Neutrophil (primary cell): ENCODE results near the gene CHKA.

Experiments used
- H3K27ac ChIP-seq: fragments of 200-600 bp; sonication (generic); 2 replicates; pipeline ENCODE4 v1.5.1; 2016; ENCODE audit warnings: mild to moderate bottlenecking, moderate library complexity
- H3K27me3 ChIP-seq: fragments of 200-600 bp; sonication (generic); 2 replicates; pipeline ENCODE4 v1.6.0; 2016; ENCODE audit warnings: mild to moderate bottlenecking
- H3K36me3 ChIP-seq: fragments of 200-600 bp; sonication (generic); 2 replicates; pipeline ENCODE4 v1.5.1; 2017
- H3K4me1 ChIP-seq, 2 experiments: fragments of 200-600 bp in 1 of 2; sonication (generic) in 1 of 2; 1 replicate in 1 of 2; 2 replicates in 1 of 2; pipeline versions ENCODE4 v1.5.1 to v1.6.1; 2013 to 2016; ENCODE audit warnings: low read depth in 1 of 2, low read length in 1 of 2, mild to moderate bottlenecking in 1 of 2, moderate library complexity in 1 of 2; ENCODE audit not compliant: control insufficient read depth in 1 of 2, insufficient read depth in 1 of 2
- H3K4me3 ChIP-seq, 2 experiments: fragments of 200-600 bp in 1 of 2; sonication (generic) in 1 of 2; 1 replicate in 1 of 2; 2 replicates in 1 of 2; pipeline ENCODE4 v1.5.1; 2013 to 2016; ENCODE audit warnings: low read depth in 1 of 2, low read length in 1 of 2, mild to moderate bottlenecking in 1 of 2, moderate library complexity in 1 of 2
- H3K9me3 ChIP-seq: fragments of 200-600 bp; sonication (generic); 2 replicates; pipeline ENCODE4 v1.5.1; 2016
- CTCF ChIP-seq: fragments of 200-600 bp; sonication (generic); IDR thresholded peaks from 2 replicates; pipeline ENCODE4 v1.5.1; 2016; ENCODE audit warnings: antibody characterized with exemption

The CHKA gene

GRCh38 chr11:68047437-68048290 lies 73.5 kb downstream of the CHKA start:
- Histone ChIP-seq H3K9me3 (no peaks in the 10 kb centered on the region), H3K36me3 (peaks cover 100% of the 10 kb centered on the region), H3K27ac (no peak overlapping the region), H3K4me3 (no peak overlapping the region), H3K27me3 (no peaks in the 10 kb centered on the region), H3K4me1 (no peaks in the 10 kb centered on the region)
- TF ChIP-seq CTCF: no peak

- Histone ChIP-seq H3K9me3 (no peaks in the 10 kb centered on the region), H3K36me3 (peaks cover 95% of the 10 kb centered on the region), H3K4me1 (peaks cover 17% of the 10 kb centered on the region in 2 experiments), H3K4me3 (no peak overlapping the region), H3K27me3 (no peaks in the 10 kb centered on the region), H3K27ac (no peak overlapping the region)
- TF ChIP-seq CTCF: no peak
Measured at GRCh38 chr11:68044898-68045351, 76.3 kb downstream of the CHKA start.

- Histone ChIP-seq H3K9me3 (no peaks in the 10 kb centered on the region), H3K27me3 (no peaks in the 10 kb centered on the region), H3K4me1 (peaks cover 17 to 20% of the 10 kb centered on the region in 2 experiments), H3K36me3 (peaks cover 88% of the 10 kb centered on the region), H3K4me3 (no peak overlapping the region), H3K27ac (no peak overlapping the region)
- TF ChIP-seq CTCF: no peak
Measured at GRCh38 chr11:68044145-68044813, 76.9 kb downstream of the CHKA start.

- peaks cover 81% of the 10 kb centered on the region for H3K36me3 ChIP-seq
- H3K27ac ChIP-seq: no peak overlapping the region
- no peak for TF ChIP-seq CTCF
- no peak overlapping the region for H3K4me3 ChIP-seq
- H3K9me3 ChIP-seq: no peaks in the 10 kb centered on the region
- H3K4me1 ChIP-seq: peaks cover 23 to 25% of the 10 kb centered on the region in 2 experiments
- H3K27me3 ChIP-seq: no peaks in the 10 kb centered on the region
Measured at GRCh38 chr11:68043349-68044144, 77.6 kb downstream of the CHKA start.

GRCh38 chr11:68043029-68043348 lies 78.2 kb downstream of the CHKA start:
- no peak overlapping the region for H3K4me3 ChIP-seq

More at GRCh38 chr11:68043029-68043348, 78.2 kb downstream of the CHKA start:
- H3K36me3 ChIP-seq: peaks cover 75% of the 10 kb centered on the region
- H3K27me3 ChIP-seq: no peaks in the 10 kb centered on the region
- H3K27ac ChIP-seq: peak overlapping the region; percentile 25
- no peaks in the 10 kb centered on the region for H3K9me3 ChIP-seq
- no peak for TF ChIP-seq CTCF
- peaks cover 29 to 31% of the 10 kb centered on the region in 2 experiments for H3K4me1 ChIP-seq
